Activated CD8-positive, alpha-beta memory T cell treated with anti-CD3 and anti-CD28 coated beads, Interleukin-2, amount 10 ng/mL, durations not matched to agents 7 days and 5 days (primary cell): ENCODE data around the gene MYPOP. TPM values are rescaled to one million over a fixed set of nuclear protein-coding genes. Genes with fewer than 3 reads are reported as not detected.

Experiments
- ATAC-seq: fragments of 150-1000 bp; cut with Tn5 transposase; one replicate; pipeline ENCODE4 v1.10.0; 2021; ENCODE audit warnings: moderate library complexity
- CTCF ChIA-PET: fragments of 350-600 bp; sonication (Branson Sonifier 250); formaldehyde crosslinking; loops from one replicate; lab custom pipeline; 2021; ENCODE audit warnings: antibody characterized with exemption; lab: Charles Lee
- DNase-seq: peaks from one replicate; pipeline ENCODE4 v3.0.0-alpha.2; 2020
- H3K27ac Mint-ChIP-seq: one replicate; pipeline ENCODE4 v1.8.0; 2021; ENCODE audit warnings: mild to moderate bottlenecking, mixed read lengths
- H3K27me3 Mint-ChIP-seq: one replicate; pipeline ENCODE4 v1.8.0; 2021; ENCODE audit warnings: mixed read lengths
- H3K36me3 Mint-ChIP-seq: one replicate; pipeline ENCODE4 v1.8.0; 2021; ENCODE audit warnings: mild to moderate bottlenecking, mixed read lengths
- H3K4me1 Mint-ChIP-seq: one replicate; pipeline ENCODE4 v1.8.0; 2021; ENCODE audit warnings: mixed read lengths
- H3K4me3 Mint-ChIP-seq: one replicate; pipeline ENCODE4 v1.8.0; 2021; ENCODE audit warnings: mild to moderate bottlenecking, moderate library complexity, mixed read lengths
- H3K9me3 Mint-ChIP-seq: one replicate; pipeline ENCODE4 v1.8.0; 2022; ENCODE audit warnings: low read depth, mixed read lengths
- total RNA-seq, 2 experiments: library from RNA; stranded (reverse); gene quantifications; one replicate each; pipeline ENCODE4 v1.2.3, GENCODE V29; 2021

Gene MYPOP, protein sequence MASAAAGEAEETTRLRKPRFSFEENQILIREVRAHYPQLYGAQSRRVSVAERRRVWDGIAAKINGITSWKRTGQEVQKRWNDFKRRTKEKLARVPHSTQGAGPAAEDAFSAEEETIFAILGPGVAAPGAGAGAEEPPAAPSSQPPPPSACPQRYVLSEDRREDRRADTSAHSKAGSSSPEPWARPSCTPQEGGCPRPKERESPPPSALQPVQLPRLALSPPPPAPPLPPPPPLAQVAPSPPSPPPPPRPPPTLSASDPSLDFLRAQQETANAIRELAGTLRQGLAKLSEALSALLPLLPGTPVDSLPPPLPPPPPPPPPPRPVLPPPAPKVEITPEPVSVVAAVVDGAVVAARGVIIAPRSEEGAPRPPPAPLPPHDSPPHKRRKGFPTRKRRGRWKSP
- 10 to 100 TPM; 13.0 to 13.8 TPM for total RNA-seq

DNA sequence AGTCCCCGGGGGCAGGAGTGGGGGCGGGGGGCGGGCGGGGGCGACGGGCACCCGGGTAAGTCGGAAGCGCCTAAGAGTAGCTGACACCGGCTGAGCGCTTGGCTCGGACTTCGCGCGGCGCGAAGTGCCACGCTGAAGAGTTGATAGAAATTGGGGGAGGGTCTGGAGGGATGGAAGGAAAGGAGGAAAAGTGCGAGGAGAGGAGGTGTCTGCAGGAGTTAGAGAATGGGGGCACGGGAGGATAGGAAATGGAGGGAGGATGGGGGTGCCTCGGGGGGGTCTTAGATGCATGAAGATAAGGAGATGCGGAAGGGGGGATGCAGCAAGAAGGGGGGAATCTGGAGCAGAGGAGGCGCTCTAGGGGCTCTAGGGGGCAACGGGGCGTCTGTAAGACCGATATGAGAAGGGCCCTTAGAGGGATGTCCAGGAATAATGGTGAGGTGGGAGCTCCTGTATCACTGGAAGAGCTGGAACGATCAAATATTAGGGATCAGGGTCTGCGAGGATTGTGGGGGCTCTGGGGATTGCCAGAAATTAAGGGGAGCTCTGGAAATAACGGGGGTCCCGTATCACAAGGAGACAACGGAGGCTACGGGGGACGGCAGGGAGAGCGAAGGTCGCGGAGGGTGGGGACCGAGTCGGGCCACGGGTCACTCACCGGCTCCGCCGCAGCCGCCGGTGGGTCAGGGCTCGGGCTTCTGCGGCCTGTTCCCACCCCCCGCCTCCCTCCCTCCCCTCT lies at the start of gene MYPOP:
Gene MYPOP, minus strand, starts transcription at position 702 of the 739 bp plus-strand sequence. CDS start 840 bp downstream, outside the sequence.
- Mint-ChIP-seq H3K27me3 (no peaks in the 10 kb centered on the region), H3K4me1 (peaks cover 21% of the 10 kb centered on the region), H3K27ac (peak within 1 kb of the TSS; percentile 84), H3K9me3 (no peaks in the 10 kb centered on the region), H3K4me3 (peak within 1 kb of the TSS; percentile 92), H3K36me3 (peaks cover 20% of the 10 kb centered on the region)
- CTCF ChIA-PET, result interaction anchor here (0.6 to 5.0 kb wide), 17 partner anchors 7 to 210 kb away, joined by 3 to 65 read pairs (median 6); partner anchors contain the start of genes CCDC61, FOXA3, IRF2BP1 and QPCTL
- DNase-seq (no peak), ATAC-seq (no peak)

DNA sequence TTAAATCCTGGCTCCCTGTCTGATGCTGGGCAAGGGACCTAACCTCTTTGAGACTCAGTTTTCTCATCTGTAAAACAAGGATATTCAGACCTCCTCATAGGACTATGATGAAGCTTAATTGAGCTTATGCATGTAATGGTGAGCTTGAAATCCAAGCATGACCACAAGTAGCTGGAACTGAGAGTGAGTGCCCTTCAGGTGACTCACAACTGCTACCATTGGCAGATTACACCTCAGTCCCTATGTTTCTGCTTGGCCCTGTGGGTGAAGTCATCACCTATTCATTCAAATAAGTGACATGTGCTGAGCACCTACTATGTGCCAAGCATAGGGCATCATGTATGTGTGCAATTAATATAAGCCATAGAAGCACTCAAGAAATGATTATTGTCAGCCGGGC lies 45.5 kb upstream of the MYPOP start:
- Mint-ChIP-seq H3K4me3 (no peak overlapping the region), H3K4me1 (peaks cover 9% of the 10 kb centered on the region), H3K36me3 (no peaks in the 10 kb centered on the region), H3K9me3 (no peaks in the 10 kb centered on the region), H3K27ac (no peak overlapping the region), H3K27me3 (peaks cover 32% of the 10 kb centered on the region)
- no peak for DNase-seq
- ATAC-seq, result no peak
- CTCF ChIA-PET, result no interaction called here

DNA sequence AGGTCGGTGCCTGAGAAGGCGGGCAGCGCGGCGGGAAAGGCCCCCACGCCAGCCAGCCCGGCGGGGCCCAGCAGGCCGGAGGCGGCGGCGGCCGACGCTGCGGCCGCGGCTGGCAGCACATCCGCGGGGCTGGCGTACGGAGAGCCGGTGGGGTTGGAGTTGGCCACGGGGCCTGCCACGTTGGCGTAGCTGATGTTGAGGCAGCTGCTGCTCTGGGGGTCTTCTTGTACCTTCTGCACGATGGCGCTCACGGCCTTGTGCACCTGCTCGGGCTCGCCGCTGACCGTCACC lies 38.0 kb upstream of the MYPOP start:
- H3K9me3 Mint-ChIP-seq, result no peaks in the 10 kb centered on the region
- H3K4me1 Mint-ChIP-seq, result peaks cover 16% of the 10 kb centered on the region
- ATAC-seq (no peak), DNase-seq (no peak)
- H3K27ac Mint-ChIP-seq, result no peak overlapping the region
- H3K36me3 Mint-ChIP-seq, result peaks cover 3% of the 10 kb centered on the region
- H3K27me3 Mint-ChIP-seq, result peaks cover 44% of the 10 kb centered on the region
- CTCF ChIA-PET, result no interaction called here
- no peak overlapping the region for H3K4me3 Mint-ChIP-seq

DNA sequence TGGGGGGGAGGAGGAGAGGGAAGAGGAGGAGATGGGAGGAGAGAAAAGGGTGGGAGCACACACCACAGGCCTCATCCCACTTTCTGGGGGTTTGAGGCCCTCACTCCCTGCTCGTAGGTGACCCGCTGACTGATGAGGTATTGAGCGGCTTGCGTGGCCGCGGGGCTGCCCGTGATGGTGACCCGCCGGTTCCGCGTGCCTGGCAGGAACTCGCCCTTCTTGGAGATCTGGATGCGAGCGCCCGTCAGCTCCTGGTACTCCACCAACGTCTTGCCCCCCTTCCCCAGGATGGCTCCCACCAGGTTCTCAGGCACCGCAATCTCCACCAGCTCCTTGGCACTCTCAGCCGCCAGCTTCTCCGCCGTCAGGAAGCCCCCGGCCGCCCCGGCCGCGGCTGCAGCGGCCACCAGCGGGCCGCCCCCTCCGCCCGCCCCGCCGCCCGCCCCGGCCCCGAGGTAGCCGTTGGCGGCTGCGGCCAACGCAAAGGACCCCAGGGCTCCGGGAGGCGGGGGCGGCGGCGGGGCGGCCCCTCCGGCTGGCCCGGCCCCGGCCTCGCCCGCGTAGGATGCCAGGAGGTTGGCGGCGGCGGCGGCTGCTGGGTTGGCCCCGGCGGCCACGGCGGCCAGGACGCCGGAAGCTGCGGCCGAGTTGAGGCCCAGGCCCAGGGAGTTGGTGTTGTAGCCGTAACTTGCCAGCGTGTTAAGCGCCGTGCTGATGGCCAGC lies 37.5 kb upstream of the MYPOP start:
- no peak overlapping the region for H3K27ac Mint-ChIP-seq
- no peaks in the 10 kb centered on the region for H3K9me3 Mint-ChIP-seq
- peaks cover 48% of the 10 kb centered on the region for H3K27me3 Mint-ChIP-seq
- ATAC-seq, result no peak
- H3K4me1 Mint-ChIP-seq, result peaks cover 16% of the 10 kb centered on the region
- no peak for DNase-seq
- H3K36me3 Mint-ChIP-seq, result peaks cover 3% of the 10 kb centered on the region
- H3K4me3 Mint-ChIP-seq, result no peak overlapping the region
- CTCF ChIA-PET, result interaction anchor here (1.1 kb wide), 1 partner anchor 10 kb away, joined by 4 read pairs; no protein-coding TSS in a partner anchor

DNA sequence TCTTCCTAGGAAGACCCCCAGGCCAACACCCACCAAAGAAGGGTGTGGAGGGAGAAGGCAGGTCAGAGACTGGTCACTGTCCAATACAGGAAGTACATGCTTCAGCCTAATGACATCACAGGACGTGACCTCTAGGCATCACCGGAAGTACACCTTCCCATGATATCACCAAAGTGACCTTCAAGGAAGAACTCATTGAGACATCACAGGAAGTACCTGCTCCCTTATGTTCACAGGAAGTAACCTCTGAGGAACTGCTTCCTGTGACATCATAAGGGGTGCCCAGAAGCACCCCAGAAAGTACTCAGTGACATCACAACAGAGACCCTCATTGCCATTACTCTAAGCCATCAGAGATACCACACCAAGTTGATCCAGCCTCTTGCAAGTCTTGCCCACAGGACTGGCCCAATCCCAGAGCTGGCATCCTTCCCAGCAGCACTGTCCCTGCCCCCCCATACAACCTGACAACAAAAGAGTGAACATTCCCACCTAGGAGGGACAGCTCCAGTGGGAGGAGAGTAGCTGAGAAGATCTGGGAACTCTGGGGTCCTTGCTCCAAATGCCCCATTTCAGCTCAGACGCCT lies 36.4 kb upstream of the MYPOP start:
- peaks cover 3% of the 10 kb centered on the region for H3K36me3 Mint-ChIP-seq
- peaks cover 41% of the 10 kb centered on the region for H3K27me3 Mint-ChIP-seq
- no peak overlapping the region for H3K4me3 Mint-ChIP-seq
- no peak for DNase-seq
- H3K4me1 Mint-ChIP-seq, result peaks cover 12% of the 10 kb centered on the region
- ATAC-seq, result no peak
- H3K27ac Mint-ChIP-seq, result no peak overlapping the region
- H3K9me3 Mint-ChIP-seq, result no peaks in the 10 kb centered on the region
- CTCF ChIA-PET, result interaction anchor here (1.1 kb wide), 1 partner anchor 8 kb away, joined by 4 read pairs; no protein-coding TSS in a partner anchor

DNA sequence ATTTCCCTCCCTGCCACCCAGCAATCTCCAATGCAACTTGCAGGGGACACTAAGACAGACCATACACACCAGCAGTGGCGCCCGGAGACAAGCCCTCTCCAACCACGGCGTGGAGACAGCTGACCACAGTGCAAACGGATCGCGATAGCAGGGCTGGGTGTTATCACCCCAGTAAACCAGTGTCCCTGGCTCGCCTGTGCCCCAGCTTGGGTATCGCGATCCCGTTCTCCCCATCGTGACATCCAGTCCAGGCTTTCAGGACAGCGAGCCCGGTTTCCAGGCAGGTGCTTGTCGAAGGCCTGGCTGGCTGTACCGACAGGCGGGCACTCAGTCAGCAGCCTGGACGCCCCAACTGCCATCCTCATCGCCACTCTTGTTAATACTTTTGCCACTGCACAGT lies 32.9 kb upstream of the MYPOP start:
- DNase-seq, result no peak
- Mint-ChIP-seq H3K4me1 (peaks cover 11% of the 10 kb centered on the region), H3K9me3 (no peaks in the 10 kb centered on the region), H3K4me3 (no peak overlapping the region), H3K27ac (no peak overlapping the region), H3K36me3 (peaks cover 3% of the 10 kb centered on the region), H3K27me3 (peaks cover 53% of the 10 kb centered on the region)
- ATAC-seq, result no peak
- CTCF ChIA-PET, result no interaction called here

DNA sequence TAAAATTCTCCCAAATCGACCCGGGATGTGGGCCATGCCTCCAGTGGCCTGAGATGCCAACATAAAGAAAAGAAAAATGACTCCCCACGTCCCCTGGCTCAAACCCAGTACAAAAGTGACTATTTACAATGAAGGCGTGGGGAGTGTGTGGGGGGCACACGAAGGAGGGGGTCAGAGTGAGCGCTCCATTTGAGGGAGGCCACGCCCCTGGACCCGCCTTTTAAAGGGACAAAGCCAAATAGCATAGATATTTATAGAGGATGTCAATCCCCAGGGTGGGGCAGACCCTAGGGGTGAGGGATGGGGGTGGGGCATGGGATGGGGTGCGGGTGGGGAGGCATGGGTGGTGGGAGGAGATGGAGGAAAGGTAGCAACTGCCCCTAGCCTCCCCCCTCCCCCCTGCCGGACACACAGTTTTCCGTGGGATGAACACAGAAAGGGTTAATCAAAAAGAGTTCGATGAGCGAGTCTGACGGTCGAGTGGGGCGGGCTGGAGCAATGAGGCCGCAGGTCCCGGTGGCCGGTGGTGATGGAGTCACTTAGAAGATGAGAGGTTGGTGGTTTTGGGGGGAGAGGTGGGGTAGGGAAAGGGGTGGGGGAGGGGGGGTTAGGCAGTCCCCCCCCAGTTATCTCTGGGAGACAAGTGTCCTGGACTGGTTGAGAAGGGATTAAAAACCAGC lies 32.3 kb upstream of the MYPOP start:
- CTCF ChIA-PET, result no interaction called here
- peaks cover 56% of the 10 kb centered on the region for H3K27me3 Mint-ChIP-seq

DNA sequence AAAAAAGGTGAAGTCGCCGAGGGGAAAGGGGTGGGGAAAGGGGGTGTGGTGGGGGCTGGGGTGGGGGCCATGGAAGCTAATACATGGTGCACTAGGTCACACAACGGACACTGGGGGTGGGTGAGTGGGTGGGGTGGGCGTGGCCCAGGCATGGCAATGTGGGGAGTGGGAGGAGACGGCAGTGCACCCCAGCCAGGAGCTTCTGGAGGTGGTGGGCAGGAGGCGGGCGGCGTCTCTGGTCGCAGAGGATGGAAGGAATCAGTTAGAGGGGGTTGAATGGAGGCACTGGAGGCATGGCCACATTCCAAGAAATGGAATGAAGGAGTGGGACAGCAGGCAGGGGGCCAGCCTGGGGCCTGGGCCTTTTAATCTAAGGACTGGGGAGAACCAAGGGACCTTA lies 31.3 kb upstream of the MYPOP start:
- CTCF ChIA-PET, result interaction anchor here (1.0 kb wide), 1 partner anchor 94 kb away, joined by 3 read pairs; no protein-coding TSS in a partner anchor
- Mint-ChIP-seq H3K4me3 (no peak overlapping the region), H3K36me3 (peaks cover under 1% of the 10 kb centered on the region), H3K27me3 (peaks cover 60% of the 10 kb centered on the region), H3K4me1 (peaks cover 7% of the 10 kb centered on the region), H3K9me3 (no peaks in the 10 kb centered on the region), H3K27ac (no peak overlapping the region)
- DNase-seq, result no peak
- ATAC-seq, result no peak

More for the DNA sequence above, 32.3 kb upstream of the MYPOP start:
- Mint-ChIP-seq H3K9me3 (no peaks in the 10 kb centered on the region), H3K36me3 (peaks cover 3% of the 10 kb centered on the region), H3K4me3 (no peak overlapping the region), H3K4me1 (peaks cover 9% of the 10 kb centered on the region), H3K27ac (no peak overlapping the region)
- no peak for ATAC-seq
- no peak for DNase-seq

DNA sequence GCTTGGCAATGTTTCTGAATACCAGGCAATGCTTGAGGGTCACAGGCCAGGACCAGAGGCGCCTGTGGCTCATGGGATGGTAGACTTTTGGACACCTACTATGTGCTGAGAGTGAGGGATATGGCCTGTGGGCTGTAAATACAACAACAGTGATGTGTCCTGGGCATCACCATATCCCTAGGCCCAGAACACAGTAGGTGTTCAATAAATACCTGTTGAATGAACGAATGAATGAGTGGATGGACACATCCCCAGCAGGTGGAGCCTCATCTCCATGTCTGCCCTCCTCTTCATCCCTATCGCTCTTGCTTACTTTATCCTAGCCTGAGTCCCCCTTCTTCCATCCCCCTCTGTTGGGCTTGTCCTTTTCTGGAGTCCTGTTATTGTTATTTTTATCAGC lies 28.6 kb upstream of the MYPOP start:
- ATAC-seq (no peak), DNase-seq (no peak)
- H3K4me1 Mint-ChIP-seq, result peaks cover 15% of the 10 kb centered on the region
- H3K4me3 Mint-ChIP-seq, result no peak overlapping the region
- H3K27me3 Mint-ChIP-seq, result peaks cover 50% of the 10 kb centered on the region
- no peak overlapping the region for H3K27ac Mint-ChIP-seq
- CTCF ChIA-PET, result interaction anchor here (1.1 to 1.3 kb wide), 2 partner anchors 8 to 46 kb away, joined by 3 to 4 read pairs; partner anchors contain the start of gene IRF2BP1
- H3K9me3 Mint-ChIP-seq, result no peaks in the 10 kb centered on the region
- no peaks in the 10 kb centered on the region for H3K36me3 Mint-ChIP-seq

DNA sequence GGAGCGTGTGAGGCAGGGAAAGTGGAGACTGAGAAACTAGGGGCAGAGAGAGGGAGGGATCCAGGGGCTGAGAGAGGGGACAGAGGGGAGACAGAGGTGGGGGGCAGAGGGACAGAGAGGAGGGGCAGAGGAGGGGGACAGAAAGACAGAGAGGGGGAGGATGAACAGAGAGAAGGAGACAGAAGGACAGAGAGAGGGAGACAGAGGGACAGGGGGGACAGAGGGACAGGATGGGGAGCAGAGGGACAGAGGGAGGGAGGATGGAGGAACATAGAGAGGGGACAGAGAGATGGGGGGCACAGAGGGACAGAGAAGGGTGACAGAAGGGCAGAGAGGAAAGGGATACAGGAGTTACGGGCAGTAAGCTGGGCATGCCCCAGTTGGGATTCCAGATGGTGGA lies 26.8 kb upstream of the MYPOP start:
- no peak overlapping the region for H3K4me3 Mint-ChIP-seq
- H3K36me3 Mint-ChIP-seq, result no peaks in the 10 kb centered on the region
- ATAC-seq, result no peak
- no peaks in the 10 kb centered on the region for H3K9me3 Mint-ChIP-seq
- H3K4me1 Mint-ChIP-seq, result peaks cover 15% of the 10 kb centered on the region
- peaks cover 39% of the 10 kb centered on the region for H3K27me3 Mint-ChIP-seq
- CTCF ChIA-PET, result no interaction called here
- no peak for DNase-seq
- no peak overlapping the region for H3K27ac Mint-ChIP-seq

DNA sequence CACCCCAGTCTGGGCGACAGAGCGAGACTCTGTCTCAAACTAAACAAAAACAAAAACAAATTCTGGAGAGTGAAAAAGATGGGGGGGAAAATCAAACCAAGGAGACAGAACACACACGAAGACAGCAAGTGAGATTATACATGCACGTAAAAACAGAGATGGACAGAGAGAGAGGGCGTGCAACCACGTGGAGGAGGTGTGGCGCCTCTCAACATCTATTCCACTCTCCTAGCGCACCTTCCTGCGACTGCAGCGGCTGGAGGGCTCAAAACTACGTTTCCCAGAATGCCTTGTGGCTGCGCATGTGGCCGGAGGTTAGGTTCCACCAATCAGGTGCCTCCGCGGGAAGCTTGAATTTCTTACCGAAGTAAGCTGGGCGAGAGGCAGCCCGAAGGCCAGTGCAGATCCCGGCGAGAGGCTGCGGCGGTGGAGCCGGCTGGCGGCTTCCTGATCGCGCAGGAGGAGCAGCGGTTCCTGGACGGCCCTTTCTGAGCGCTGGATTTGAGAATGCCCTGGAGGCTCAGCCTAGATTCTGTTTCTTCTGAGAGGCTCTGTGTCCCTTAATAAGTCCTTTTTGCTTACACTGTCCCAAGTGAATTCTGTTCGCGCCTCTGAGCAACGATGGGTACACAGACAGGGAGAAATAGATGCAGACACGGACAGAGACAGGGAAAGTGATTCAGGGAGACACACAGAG lies 25.3 kb upstream of the MYPOP start:
- ATAC-seq, result peak; percentile 99
- DNase-seq, result peak; percentile 96
- no peaks in the 10 kb centered on the region for H3K36me3 Mint-ChIP-seq
- H3K27ac Mint-ChIP-seq, result peak overlapping the region; percentile 47
- H3K9me3 Mint-ChIP-seq, result no peaks in the 10 kb centered on the region
- H3K4me1 Mint-ChIP-seq, result peaks cover 15% of the 10 kb centered on the region
- peak overlapping the region; percentile 57 for H3K4me3 Mint-ChIP-seq
- H3K27me3 Mint-ChIP-seq, result peaks cover 37% of the 10 kb centered on the region
- CTCF ChIA-PET, result interaction anchor here (0.6 to 2.0 kb wide), 5 partner anchors 10 to 111 kb away, joined by 3 to 6 read pairs (median 4); no protein-coding TSS in a partner anchor

DNA sequence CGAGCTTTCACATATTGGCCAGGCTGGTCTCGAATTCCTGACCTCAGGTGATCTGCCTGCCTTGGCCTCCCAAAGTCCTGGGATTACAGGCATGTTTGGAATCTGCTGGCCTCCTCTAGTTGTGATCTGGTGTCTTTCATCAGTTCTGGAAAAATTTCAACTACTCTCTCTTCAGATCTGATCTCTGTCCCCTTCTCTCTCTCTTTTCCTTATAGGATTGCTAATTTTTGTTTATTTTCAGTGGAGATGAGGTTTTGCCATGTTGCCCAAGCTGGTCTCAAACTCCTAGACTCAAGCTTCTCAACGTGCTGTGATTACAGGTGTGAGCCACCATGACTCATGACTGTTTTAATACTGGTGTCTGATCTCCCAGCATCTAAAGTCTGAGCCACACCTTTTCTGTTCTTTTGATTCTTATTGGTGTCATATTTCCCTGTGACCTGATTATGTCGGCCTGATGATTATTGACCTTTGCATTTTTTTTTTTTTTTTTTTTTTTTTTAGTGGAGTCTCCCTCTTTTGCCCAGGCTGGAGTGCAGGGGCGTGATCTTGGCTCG lies 22.6 kb upstream of the MYPOP start:
- CTCF ChIA-PET, result interaction anchor here (0.7 kb wide), 1 partner anchor 24 kb away, joined by 4 read pairs; no protein-coding TSS in a partner anchor
- H3K36me3 Mint-ChIP-seq, result no peaks in the 10 kb centered on the region
- no peak overlapping the region for H3K4me3 Mint-ChIP-seq
- no peak for DNase-seq
- no peak overlapping the region for H3K27ac Mint-ChIP-seq
- peaks cover 28% of the 10 kb centered on the region for H3K4me1 Mint-ChIP-seq
- H3K9me3 Mint-ChIP-seq, result no peaks in the 10 kb centered on the region
- H3K27me3 Mint-ChIP-seq, result peaks cover 13% of the 10 kb centered on the region
- no peak for ATAC-seq
